Smooth muscle cell (in vitro differentiated cells): Measurements from ENCODE around the gene S100A1. TPM values are rescaled to one million over a fixed set of nuclear protein-coding genes. Genes with fewer than 3 reads are reported as not detected.
"Not testable (repeated sequence)": the region's sequence is repeated elsewhere in the genome, so short reads cannot be mapped to it uniquely, and the experiment has no call there.

Experiments used
- DNase-seq: peaks from one replicate; lab custom pipeline; 2025; ENCODE audit not compliant: unreplicated experiment; lab: John Stamatoyannopoulos, UW
- H2AFZ ChIP-seq: fragments of 200-600 bp; sonication (generic); 2 replicates; pipeline ENCODE4 v1.6.0; 2016; ENCODE audit warnings: antibody characterized with exemption, low read depth, mild to moderate bottlenecking
- H3F3A ChIP-seq: fragments of 200-600 bp; sonication (generic); 2 replicates; pipeline ENCODE4 v1.6.0; 2017; ENCODE audit warnings: antibody characterized with exemption, low read depth
- H3K27ac ChIP-seq: fragments of 200-600 bp; sonication (generic); 2 replicates; pipeline ENCODE4 v1.5.1; 2016; ENCODE audit warnings: low read depth, mild to moderate bottlenecking
- H3K27me3 ChIP-seq: fragments of 200-600 bp; sonication (generic); 2 replicates; pipeline ENCODE4 v1.6.1; 2016; ENCODE audit warnings: low read depth, mild to moderate bottlenecking
- H3K36me3 ChIP-seq: fragments of 200-600 bp; sonication (generic); 2 replicates; pipeline ENCODE4 v1.5.1; 2016; ENCODE audit warnings: low read depth
- H3K4me1 ChIP-seq: fragments of 200-600 bp; sonication (generic); 2 replicates; pipeline ENCODE4 v1.5.1; 2016; ENCODE audit warnings: low read depth
- H3K4me2 ChIP-seq: fragments of 200-600 bp; sonication (generic); 2 replicates; pipeline ENCODE4 v1.6.0; 2016; ENCODE audit warnings: mild to moderate bottlenecking
- H3K4me3 ChIP-seq: fragments of 200-600 bp; sonication (generic); 2 replicates; pipeline ENCODE4 v1.5.1; 2016; ENCODE audit warnings: mild to moderate bottlenecking
- H3K79me2 ChIP-seq: fragments of 200-600 bp; sonication (generic); 2 replicates; pipeline ENCODE4 v1.6.0; 2016; ENCODE audit warnings: low read depth, mild to moderate bottlenecking
- H3K9ac ChIP-seq: fragments of 200-600 bp; sonication (generic); 2 replicates; pipeline ENCODE4 v1.6.0; 2016; ENCODE audit warnings: low read depth
- H3K9me3 ChIP-seq: fragments of 200-600 bp; sonication (generic); replicated peaks from 2 replicates; pipeline ENCODE4 v1.5.1; 2016; ENCODE audit warnings: low read depth
- H4K20me1 ChIP-seq: fragments of 200-600 bp; sonication (generic); 2 replicates; pipeline ENCODE4 v1.6.0; 2016; ENCODE audit warnings: low read depth
- CTCF ChIP-seq: fragments of 200-600 bp; sonication (generic); IDR thresholded peaks from 2 replicates; pipeline ENCODE4 v1.5.1; 2017; ENCODE audit warnings: borderline replicate concordance, mild to moderate bottlenecking, antibody characterized with exemption; ENCODE audit not compliant: insufficient read depth, poor library complexity, severe bottlenecking
- WGBS: methylation state at CpG from one replicate; pipeline ENCODE4 v1.1.7; 2016; ENCODE audit warnings: low lambda C conversion rate; 5-methylcytosine and 5-hydroxymethylcytosine counted together
- polyA plus RNA-seq: library from polyadenylated mRNA; unstranded; fragments of >200 nt; fragmentation: Nextera tagmentation; extraction: Ambion mirVana; gene quantifications from 2 replicates; pipeline ENCODE4 v1.2.1, GENCODE V29; 2016
- total RNA-seq: library from RNA; depleted of rRNA; stranded (reverse); fragments of >200 nt; gene quantifications from 2 replicates; pipeline ENCODE4 v1.2.3, GENCODE V29; 2014

Gene S100A1
- total and polyA plus RNA-seq, 2 experiments from 2014 or later: 1.0 to 8.3 TPM

GRCh38 chr1:153670859-153671627 is 42.8 kb downstream of the S100A1 start, which contains the start of gene ILF2:
TSS of gene ILF2 (minus strand) at chr1:153670993. CDS start at chr1:153670922, 71 bp downstream.
- no peak for TF ChIP-seq CTCF
- peak; percentile 84 for DNase-seq
- under 1% methylated on average over 35 of the region's 35 CpGs for WGBS
- Histone ChIP-seq H3K4me3 (peak within 1 kb of the TSS; percentile 75), H3K36me3 (no peaks in the 10 kb centered on the region), H3K4me2 (peak within 1 kb of the TSS; percentile 93), H2AFZ (peak within 1 kb of the TSS; percentile 87), H3K79me2 (peaks cover 39% of the 10 kb centered on the region), H3K4me1 (peaks cover 10% of the 10 kb centered on the region), H3K27me3 (no peaks in the 10 kb centered on the region), H3K27ac (peak within 1 kb of the TSS; percentile 80), H3K9ac (peak within 1 kb of the TSS; percentile 94), H3K9me3 (no peaks in the 10 kb centered on the region), H3F3A (peaks cover 8% of the 10 kb centered on the region), H4K20me1 (peaks cover 10% of the 10 kb centered on the region)

GRCh38 chr1:153671628-153672353 is 43.6 kb downstream of the S100A1 start:
- Histone ChIP-seq H3K4me2 (peak overlapping the region; percentile 69), H3K4me1 (peaks cover 10% of the 10 kb centered on the region), H3K4me3 (peak overlapping the region; percentile 62), H4K20me1 (peaks cover 10% of the 10 kb centered on the region), H3K27ac (peak overlapping the region; percentile 80), H3K79me2 (peaks cover 38% of the 10 kb centered on the region), H3K9ac (peak overlapping the region; percentile 30), H2AFZ (peak overlapping the region; percentile 87)
- not testable (repeated sequence) for DNase-seq, H3F3A ChIP-seq, H3K9me3 ChIP-seq, H3K27me3 ChIP-seq, H3K36me3 ChIP-seq
- WGBS: 13% methylated on average over 28 of the region's 28 CpGs

GRCh38 chr1:153673511-153673910 is 45.3 kb downstream of the S100A1 start:
- Histone ChIP-seq H3K9me3 (no peaks in the 10 kb centered on the region), H3F3A (no peaks in the 10 kb centered on the region), H3K79me2 (peaks cover 22% of the 10 kb centered on the region), H3K4me1 (peaks cover 17% of the 10 kb centered on the region), H3K4me3 (no peak overlapping the region), H3K9ac (no peak overlapping the region), H3K27me3 (peaks cover 8% of the 10 kb centered on the region), H3K4me2 (no peak overlapping the region), H3K36me3 (no peaks in the 10 kb centered on the region), H4K20me1 (peaks cover 8% of the 10 kb centered on the region), H2AFZ (no peak overlapping the region), H3K27ac (no peak overlapping the region)
- WGBS: 92% methylated on average over 2 of the region's 2 CpGs
- DNase-seq: no peak
- no peak for TF ChIP-seq CTCF

GRCh38 chr1:153677718-153678518 is 49.7 kb downstream of the S100A1 start:
- H3K9me3 ChIP-seq: no peaks in the 10 kb centered on the region
- no peak overlapping the region for H3K9ac ChIP-seq
- H3K4me2 ChIP-seq: peak overlapping the region; percentile 93
- 7% methylated on average over 29 of the region's 29 CpGs for WGBS
- H3K4me1 ChIP-seq: peaks cover 17% of the 10 kb centered on the region
- peaks cover 39% of the 10 kb centered on the region for H3K27me3 ChIP-seq
- no peaks in the 10 kb centered on the region for H3F3A ChIP-seq
- TF ChIP-seq CTCF: peak; percentile 78
- peak overlapping the region; percentile 52 for H3K4me3 ChIP-seq
- H3K36me3 ChIP-seq: no peaks in the 10 kb centered on the region
- peak; percentile 7 for DNase-seq
- no peaks in the 10 kb centered on the region for H3K79me2 ChIP-seq
- peak overlapping the region; percentile 85 for H2AFZ ChIP-seq
- H4K20me1 ChIP-seq: no peaks in the 10 kb centered on the region
- H3K27ac ChIP-seq: no peak overlapping the region
